HG02588 (cell line): Measurements from ENCODE around the gene IRF2BPL.

ENCODE experiments used
- ATAC-seq: cut with Tn5 transposase; IDR thresholded peaks from one replicate; pipeline ENCODE4 v1.9.1; 2021; ENCODE audit warnings: mild to moderate bottlenecking, moderate library complexity; ENCODE audit not compliant: unreplicated experiment

Gene IRF2BPL

DNA sequence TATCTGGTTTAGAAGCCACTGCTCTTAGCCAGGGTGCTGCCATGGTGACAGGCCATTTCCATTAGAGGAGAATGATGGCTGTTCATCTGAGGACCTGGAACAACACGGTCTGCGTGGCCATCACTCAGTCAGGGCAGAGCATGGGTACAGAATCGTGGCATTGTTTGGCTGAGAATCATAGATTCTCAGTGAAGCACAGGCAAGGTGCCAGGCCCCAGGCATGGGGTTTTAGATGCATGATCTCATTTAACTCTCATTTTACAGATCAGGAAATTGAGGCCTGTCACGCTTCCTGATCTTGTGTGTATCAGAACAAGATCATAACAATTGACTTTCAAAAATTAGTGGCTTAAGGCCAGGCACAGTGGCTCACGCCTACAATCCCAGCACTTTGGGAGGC, 26.8 kb upstream of the IRF2BPL start:
- ATAC-seq: no peak

GRCh38 chr14:77053046-77053841, 24.7 kb upstream of the IRF2BPL start:
- ATAC-seq: peak; percentile 58

DNA sequence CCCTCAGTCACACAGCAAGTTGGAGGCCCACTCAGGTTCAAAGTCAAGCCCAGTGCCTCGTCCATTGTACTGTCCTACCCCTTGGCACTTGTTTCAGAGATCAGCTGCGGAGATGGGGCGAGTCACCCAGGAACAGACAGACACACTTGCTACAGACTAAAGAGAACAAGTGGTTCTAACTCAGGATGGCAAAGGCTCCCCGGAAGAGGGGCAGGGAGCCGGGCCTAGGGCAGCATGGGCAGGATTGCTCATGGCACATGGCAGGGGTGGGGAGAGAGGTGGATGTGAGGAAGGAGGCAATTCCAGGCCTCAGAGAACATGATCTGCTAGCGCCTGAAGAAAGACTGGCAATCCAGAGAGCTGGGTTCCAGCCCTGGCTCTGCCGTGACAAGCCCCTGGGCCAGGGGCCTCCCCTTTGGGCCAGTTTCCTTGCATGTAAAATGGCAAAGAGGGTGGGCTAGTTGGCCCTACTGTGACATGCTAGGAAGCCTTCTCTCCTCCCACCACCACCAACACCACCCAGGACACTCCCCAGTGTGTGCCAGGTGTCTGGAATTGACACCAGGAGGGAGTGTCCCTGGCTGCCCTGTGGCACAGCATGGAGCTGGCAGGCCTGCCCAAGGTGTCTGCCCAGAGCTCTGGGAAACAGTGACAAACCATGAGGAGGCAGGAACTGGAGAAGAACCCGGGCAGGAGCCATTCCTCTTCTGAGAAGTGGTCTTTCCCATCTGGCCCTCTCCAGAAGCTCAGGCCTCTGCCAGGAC, 24.0 kb upstream of the IRF2BPL start:
- ATAC-seq: no peak

DNA sequence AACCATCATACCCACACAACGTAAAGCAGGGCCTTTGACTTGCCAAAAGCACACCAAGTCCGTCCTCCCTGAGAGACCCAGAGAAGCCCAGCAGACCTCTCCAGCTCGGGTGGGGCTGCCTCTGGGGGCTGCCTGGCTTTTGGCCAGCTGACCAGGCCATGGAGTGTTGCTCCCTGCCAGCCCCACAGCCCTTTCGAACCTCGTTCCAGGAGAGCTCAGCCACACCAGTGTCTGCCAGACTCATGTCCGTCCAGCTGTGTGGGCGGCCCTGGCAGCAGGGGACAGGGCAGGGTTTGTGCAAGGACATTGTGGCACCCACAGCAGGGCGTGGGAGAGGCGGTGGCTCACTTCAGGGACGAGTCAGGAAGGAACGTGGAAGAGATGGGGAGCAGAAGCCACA, 22.6 kb upstream of the IRF2BPL start:
- no peak for ATAC-seq

DNA sequence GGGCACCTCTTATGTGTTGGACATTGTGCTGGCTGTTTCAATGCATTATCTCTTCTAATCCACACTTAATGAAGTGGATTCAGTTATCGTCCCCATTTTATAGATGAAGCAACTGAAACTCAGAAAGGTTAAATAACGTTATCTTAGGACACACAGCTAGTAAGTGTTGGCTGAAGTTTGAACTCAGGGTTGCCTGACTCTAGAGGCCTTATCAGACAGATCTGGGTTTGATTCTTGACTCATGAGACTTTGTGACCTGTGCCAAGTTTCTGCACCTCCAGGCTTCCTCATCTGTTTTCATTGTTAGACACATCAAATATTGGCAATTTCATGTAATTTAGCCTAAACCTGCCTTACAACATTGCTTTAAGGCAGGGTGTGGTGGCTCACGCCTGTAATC, 18.2 kb upstream of the IRF2BPL start:
- ATAC-seq: no peak

- no peak for ATAC-seq
Measured at GRCh38 chr14:77045238-77046162, 17.0 kb upstream of the IRF2BPL start.

DNA sequence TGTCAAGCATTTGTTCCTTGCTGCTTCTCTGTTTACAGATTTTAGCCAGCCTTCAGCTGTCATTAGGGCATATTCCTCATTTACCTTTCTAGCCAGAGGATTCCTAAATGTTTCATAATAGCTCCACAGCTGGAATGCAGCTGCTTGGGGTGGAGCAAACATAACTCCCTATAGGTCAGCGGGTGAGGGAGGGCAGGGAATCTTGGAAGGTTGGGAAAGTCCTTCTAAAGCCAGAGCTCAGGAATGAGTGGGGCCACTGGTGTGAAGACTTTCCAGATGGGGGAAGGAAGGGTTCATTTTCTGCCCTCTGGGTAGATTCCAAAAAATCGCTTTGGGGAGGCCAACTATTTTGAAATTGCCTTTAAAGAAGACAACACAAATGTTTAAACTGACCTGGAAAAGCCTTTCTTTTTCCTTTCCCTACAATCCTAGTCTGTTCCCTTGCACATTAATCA, 16.3 kb upstream of the IRF2BPL start:
- no peak for ATAC-seq

DNA sequence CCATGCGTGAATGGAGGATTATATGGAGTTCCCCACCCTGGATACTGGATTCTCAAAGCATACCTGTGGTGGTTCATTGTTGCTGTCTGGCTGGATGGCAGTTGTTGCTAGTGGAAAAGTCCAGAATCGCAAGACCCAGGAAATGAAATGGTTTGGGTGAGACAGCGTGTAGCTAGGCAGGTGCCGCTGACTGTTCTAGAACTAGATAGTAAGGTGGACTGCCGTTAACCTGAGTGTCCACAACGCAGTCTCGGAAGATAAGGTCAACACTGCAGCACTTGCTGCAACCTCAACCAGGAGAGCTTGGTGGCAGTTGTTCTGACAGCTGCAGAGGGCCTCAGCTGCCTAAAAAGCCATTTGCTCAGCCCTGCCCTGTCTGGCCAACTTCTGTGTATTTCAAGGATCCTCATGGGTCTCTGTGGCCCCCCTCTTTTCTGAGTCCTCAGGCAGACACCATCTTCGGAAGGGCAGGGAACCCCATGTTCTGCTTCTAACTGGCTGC, 15.5 kb upstream of the IRF2BPL start:
- no peak for ATAC-seq

DNA sequence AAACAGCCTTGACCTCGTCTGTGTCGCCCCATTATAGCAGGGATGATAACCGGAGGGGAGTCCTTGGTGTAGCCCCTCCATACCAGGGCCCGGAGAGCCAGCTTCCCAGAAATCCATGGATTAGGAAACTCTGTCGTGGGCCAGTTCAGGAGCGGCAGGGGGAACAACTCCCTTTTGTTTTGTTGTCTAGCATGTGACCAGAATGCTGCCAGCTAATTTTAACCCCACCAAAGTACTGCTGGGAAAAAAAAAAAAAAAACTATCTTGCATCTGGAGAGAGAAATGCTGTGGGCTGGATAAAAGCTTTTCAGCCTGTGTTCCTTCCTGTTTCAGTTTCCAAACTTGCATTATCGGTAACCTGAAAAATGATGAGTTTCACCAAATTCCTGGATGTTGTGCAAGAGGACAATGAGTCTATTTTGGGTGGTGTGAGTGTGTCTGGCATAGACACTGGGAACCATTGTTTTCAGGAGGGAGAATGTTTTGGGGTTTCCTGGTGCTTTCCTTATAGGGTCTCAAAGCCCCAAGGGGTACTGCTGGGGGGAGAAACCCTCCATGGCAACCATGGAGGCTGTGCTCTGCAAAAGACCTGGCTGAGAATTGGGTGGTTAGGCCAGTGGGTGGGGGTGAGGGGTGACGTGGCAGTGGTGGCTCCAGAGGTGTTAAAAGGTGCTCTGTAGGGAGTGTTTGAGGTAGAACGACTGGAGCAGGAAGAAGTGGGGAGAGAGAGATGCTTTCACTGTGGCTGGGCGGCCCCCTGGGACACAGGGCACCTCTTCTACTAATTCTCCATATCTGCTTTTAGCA, 14.9 kb upstream of the IRF2BPL start:
- no peak for ATAC-seq

- ATAC-seq: no peak
Measured at GRCh38 chr14:77041881-77042545, 13.5 kb upstream of the IRF2BPL start.

DNA sequence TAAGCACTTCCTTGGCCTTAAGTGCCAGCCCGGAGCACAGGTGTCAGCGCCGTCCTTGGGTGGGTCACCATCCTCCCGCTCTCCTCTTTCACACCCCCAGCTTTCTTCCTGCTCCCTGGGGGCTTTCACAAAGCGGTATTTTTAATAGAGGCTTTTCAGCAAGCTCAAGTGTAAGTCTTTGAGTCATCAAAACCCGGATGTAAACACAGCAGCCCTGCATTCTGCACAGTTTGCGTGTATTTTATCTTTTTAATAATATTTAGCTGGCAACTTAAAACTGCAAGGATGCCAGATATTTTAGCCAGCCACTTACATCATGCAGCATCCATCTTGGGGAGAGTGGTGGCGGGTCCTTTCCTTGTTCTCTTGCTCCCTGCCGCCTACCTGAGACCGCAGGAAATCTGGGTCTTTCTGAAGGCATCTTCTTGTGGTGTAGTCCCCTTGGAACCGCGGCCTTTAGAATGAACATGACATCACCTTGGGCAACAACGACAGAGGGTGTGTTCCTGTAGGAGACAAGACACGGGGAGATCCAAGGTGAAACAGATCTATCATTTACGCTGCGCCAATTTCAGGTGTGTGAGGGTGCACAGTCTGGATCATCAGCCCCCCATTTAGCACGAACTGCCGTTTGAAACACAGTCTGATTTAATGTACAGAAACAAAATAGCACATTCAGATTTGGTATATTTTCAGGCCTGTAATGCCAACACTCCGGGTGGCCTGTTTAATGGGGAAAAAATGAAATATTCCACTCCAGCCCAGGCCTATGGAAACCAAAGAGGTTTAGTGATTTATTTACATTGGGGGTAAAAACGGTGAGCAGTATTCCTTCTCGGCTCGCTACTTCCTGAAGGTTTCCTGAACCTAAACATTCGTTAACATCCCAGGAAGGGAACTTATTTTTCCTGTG, 12.5 kb upstream of the IRF2BPL start:
- ATAC-seq: peak; percentile 11

GRCh38 chr14:77040059-77040740, 11.7 kb upstream of the IRF2BPL start:
- peak; percentile 64 for ATAC-seq

GRCh38 chr14:77039285-77040058, 11.0 kb upstream of the IRF2BPL start:
- ATAC-seq: no peak

DNA sequence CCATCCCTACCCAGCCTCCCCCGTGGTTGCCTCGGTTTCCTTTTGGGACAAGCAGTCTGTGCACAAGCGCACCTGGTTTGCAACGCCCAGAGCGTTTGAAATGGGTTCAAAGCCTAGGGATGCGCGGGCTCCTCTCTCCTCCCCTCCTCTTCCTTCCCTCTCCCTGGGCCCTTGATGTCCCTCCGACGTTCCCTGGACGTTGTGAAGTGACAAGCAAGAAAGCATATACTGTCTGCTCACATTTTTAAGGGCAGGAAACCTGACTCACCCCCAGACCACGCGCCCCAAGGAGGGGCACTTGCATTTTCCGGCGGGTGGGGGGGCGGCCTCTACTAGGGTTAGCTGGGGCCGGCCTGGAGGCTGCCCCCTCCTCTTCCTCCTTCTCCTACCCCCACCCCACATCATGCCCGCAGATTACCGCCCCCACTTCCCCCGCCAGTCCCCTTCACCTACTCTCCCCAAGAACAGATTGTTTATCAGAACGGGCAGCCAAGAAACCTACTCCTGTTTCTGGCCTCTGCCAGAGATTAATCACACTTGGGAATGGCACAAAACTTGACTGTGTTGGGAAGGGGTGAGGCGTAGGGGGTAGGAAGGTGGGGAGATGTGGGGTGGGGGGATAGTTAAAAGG, 9.5 kb upstream of the IRF2BPL start:
- no peak for ATAC-seq

DNA sequence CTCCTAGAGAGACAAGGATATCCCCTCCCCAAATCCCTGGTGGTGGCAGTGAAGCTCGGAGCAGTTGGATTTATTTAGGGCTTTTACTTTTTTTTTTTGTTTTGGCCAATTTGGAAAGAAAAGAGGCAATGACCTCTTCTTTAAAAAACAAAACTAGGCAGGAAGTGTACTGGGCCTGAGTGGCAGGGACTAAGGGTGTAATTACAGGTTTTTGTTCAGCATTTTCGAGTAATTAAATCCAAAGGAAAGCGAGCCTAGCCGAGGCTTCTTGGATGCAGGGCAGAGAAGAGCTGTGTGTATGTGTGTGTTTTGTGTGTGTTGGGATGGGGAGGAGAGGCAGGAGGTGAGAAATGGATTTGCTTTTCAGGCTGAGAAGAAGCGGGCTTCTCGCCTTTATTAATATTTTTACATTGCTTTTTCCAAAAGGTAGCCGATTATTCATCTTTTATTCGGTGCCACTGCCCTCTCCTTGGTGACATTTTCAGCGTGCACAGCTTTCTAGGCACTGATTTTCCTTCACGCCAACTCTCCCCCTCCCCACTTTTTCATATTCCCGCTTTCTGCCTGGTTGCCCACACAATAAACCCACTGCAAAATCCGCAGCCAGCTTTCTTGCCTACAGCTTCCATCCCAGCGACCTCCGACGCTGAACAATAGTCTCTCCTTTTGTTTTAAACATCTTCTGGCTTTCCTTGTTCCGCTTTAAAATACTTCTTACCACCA, 8.9 kb upstream of the IRF2BPL start:
- no peak for ATAC-seq
